ENCODE measurements around the gene HABP4. TPM values are rescaled to one million over a fixed set of nuclear protein-coding genes. Genes with fewer than 3 reads are reported as not detected.

HABP4 gene
- total RNA-seq, 1 experiment from 2014 or later, result 21.0 TPM

DNA sequence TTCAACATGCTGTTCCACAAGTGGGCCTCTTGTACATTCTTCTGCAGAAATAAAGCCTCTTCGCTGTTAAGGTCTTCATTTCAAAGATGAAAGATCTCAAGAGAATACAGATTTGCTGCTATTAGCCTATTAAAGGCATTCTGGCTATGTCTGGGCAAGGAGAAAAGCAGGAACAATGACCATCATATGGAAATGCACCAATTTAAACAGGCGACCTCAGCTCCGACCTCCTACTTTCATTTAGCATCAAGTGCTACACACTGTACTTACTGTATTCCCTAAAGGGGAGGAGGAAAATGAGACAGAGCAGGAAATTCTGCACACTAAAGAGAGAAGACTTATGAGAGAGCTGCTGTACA, 64.8 kb downstream of the HABP4 start:
- DNase-seq (ENCODE audit: low read depth, low spot score) (no peak), ATAC-seq (no peak)
- CTCF ChIA-PET, result no interaction called here
- Histone ChIP-seq H3K9me2 (ENCODE audit: insufficient read depth) (no peaks in the 10 kb centered on the region), H3K4me2 (ENCODE audit: low read length) (no peak overlapping the region), H3K36me3 (ENCODE audit: control insufficient read depth in 1 of 2, insufficient read depth in 2 of 2, low read length in 2 of 2) (peaks cover 0 to 4% of the 10 kb centered on the region in 2 experiments; a peak in 1 of 4 replicates), H4K20me1 (ENCODE audit: insufficient read depth) (no peaks in the 10 kb centered on the region), H3K27ac (ENCODE audit: low read depth, low read length) (no peak overlapping the region), H2AFZ (ENCODE audit: low read depth, low read length, poor library complexity, severe bottlenecking) (no peak overlapping the region), H3K4me1 (ENCODE audit: control insufficient read depth in 1 of 2, insufficient read depth in 2 of 2, low read length in 2 of 2) (no peaks in the 10 kb centered on the region), H3K4me3 (replicated peaks in 1 of 2; ENCODE audit: low read depth in 1 of 2, low read length in 2 of 2) (no peak overlapping the region), H3K27me3 (ENCODE audit: insufficient read depth, low read length) (no peaks in the 10 kb centered on the region), H3K79me2 (ENCODE audit: insufficient read depth, low read length) (no peaks in the 10 kb centered on the region), H3K9me3 (ENCODE audit: control insufficient read depth in 1 of 2, insufficient read depth in 1 of 2, low read depth in 1 of 2, low read length in 2 of 2) (no peaks in the 10 kb centered on the region), H3K9ac (ENCODE audit: low read length) (no peak overlapping the region)
- TF ChIP-seq, protein P1, sequence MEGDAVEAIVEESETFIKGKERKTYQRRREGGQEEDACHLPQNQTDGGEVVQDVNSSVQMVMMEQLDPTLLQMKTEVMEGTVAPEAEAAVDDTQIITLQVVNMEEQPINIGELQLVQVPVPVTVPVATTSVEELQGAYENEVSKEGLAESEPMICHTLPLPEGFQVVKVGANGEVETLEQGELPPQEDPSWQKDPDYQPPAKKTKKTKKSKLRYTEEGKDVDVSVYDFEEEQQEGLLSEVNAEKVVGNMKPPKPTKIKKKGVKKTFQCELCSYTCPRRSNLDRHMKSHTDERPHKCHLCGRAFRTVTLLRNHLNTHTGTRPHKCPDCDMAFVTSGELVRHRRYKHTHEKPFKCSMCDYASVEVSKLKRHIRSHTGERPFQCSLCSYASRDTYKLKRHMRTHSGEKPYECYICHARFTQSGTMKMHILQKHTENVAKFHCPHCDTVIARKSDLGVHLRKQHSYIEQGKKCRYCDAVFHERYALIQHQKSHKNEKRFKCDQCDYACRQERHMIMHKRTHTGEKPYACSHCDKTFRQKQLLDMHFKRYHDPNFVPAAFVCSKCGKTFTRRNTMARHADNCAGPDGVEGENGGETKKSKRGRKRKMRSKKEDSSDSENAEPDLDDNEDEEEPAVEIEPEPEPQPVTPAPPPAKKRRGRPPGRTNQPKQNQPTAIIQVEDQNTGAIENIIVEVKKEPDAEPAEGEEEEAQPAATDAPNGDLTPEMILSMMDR (IDR thresholded peaks at IDR 0.05 in 2 of 3, conservative IDR thresholded peaks at IDR 0.05 in 1 of 3; ENCODE audit: borderline replicate concordance in 1 of 3, insufficient read depth in 1 of 3, low read depth in 2 of 3, low read length in 2 of 3), result no peak
- no peak for TF ChIP-seq ZNF274 (IDR thresholded peaks at IDR 0.05; ENCODE audit: low read depth, low read length)
- intact Hi-C loops (cut with micrococcal nuclease), result no loop called here
- RAD21 ChIA-PET (ENCODE audit: low non-redundant PET in 1 of 2, low total read pairs in 2 of 2, uncharacterized antibody in 2 of 2, unreplicated experiment in 2 of 2), result no interaction called here
- no TSS peak for BruUV-seq (replicated peaks)
- POLR2A ChIA-PET, result no interaction called here

DNA sequence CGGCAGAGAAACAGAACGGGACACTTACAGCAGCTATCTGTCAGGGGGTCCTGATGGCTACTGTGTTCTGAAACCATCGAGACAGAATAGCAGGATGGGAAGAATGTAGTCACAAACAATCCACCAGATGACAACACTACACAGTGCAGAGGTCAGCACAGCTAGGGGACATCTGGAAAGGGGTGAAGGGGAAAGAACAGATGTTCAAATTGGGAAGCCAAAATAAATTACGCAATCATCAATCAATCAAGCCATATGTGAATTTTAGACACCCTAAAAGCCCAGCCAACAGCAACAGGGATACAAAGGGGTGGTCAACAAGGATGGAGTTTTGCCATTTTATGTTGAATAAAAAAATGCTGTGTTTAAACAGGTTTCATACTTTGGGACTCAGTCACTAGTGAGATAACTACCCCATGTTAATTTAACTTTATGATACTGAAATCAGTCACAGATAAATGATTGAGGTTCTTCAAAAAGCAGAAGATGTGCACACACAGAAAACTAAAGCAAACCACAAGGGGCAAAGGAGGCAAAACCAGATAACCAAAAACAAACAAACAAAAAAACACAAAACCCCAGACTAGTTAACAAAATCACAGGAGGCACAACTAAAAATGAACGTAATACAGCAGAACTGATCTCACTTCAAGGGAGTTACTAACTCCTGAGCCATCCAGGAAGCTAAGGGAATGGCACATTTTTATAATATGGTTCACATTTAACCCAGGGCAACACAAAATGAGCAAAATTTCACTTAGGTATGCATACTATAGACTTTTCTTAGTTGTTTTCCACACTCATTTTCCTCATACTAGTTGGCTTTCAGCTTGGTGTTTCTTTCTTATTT, 65.9 kb downstream of the HABP4 start:
- BruUV-seq (replicated peaks), result no TSS peak
- no peak for DNase-seq (ENCODE audit: low read depth, low spot score)
- H3K4me2 ChIP-seq (ENCODE audit: low read length), result no peak overlapping the region
- no peaks in the 10 kb centered on the region for H4K20me1 ChIP-seq (ENCODE audit: insufficient read depth)
- no peaks in the 10 kb centered on the region for H3K9me3 ChIP-seq (ENCODE audit: control insufficient read depth in 1 of 2, insufficient read depth in 1 of 2, low read depth in 1 of 2, low read length in 2 of 2)
- POLR2A ChIA-PET, result interaction anchor here (0.5 kb wide), 1 partner anchor 14 kb away, joined by 3 read pairs; no protein-coding TSS in a partner anchor
- H3K79me2 ChIP-seq (ENCODE audit: insufficient read depth, low read length), result no peaks in the 10 kb centered on the region
- no peaks in the 10 kb centered on the region for H3K4me1 ChIP-seq (ENCODE audit: control insufficient read depth in 1 of 2, insufficient read depth in 2 of 2, low read length in 2 of 2)
- CTCF ChIA-PET, result no interaction called here
- H3K9ac ChIP-seq (ENCODE audit: low read length), result no peak overlapping the region
- H2AFZ ChIP-seq (ENCODE audit: low read depth, low read length, poor library complexity, severe bottlenecking), result no peak overlapping the region
- no peaks in the 10 kb centered on the region for H3K27me3 ChIP-seq (ENCODE audit: insufficient read depth, low read length)
- RAD21 ChIA-PET (ENCODE audit: low non-redundant PET in 1 of 2, low total read pairs in 2 of 2, uncharacterized antibody in 2 of 2, unreplicated experiment in 2 of 2), result no interaction called here
- peaks cover 0 to 4% of the 10 kb centered on the region in 2 experiments; a peak in 1 of 4 replicates for H3K36me3 ChIP-seq (ENCODE audit: control insufficient read depth in 1 of 2, insufficient read depth in 2 of 2, low read length in 2 of 2)
- no peak overlapping the region for H3K27ac ChIP-seq (ENCODE audit: low read depth, low read length)
- intact Hi-C loops (cut with micrococcal nuclease), result no loop called here
- no peak for ATAC-seq
- no peak overlapping the region for H3K4me3 ChIP-seq (replicated peaks in 1 of 2; ENCODE audit: low read depth in 1 of 2, low read length in 2 of 2)
- no peaks in the 10 kb centered on the region for H3K9me2 ChIP-seq (ENCODE audit: insufficient read depth)
- TF ChIP-seq SRF (IDR thresholded peaks at IDR 0.05; ENCODE audit: low read depth) (no peak), CBX3 (IDR thresholded peaks at IDR 0.05; ENCODE audit: low read depth) (no peak), JUND (IDR thresholded peaks at IDR 0.05) (no peak), POLR2AphosphoS5 (IDR thresholded peaks at IDR 0.05; ENCODE audit: low read depth, low read length) (no peak), SIN3A (IDR thresholded peaks at IDR 0.05; ENCODE audit: low read depth) (no peak), EZH2phosphoT487 (IDR thresholded peaks at IDR 0.05; ENCODE audit: borderline replicate concordance) (no peak), YY1 (IDR thresholded peaks at IDR 0.05; ENCODE audit: extremely low read depth, insufficient replicate concordance, low read depth, low read length) (no peak), FOSL1 (IDR thresholded peaks at IDR 0.05; ENCODE audit: low read depth) (no peak), ELF1 (IDR thresholded peaks at IDR 0.05; ENCODE audit: borderline replicate concordance, low read depth) (no peak), ZNF274 (IDR thresholded peaks at IDR 0.05; ENCODE audit: low read depth, low read length) (no peak)
- TF ChIP-seq, protein P2, sequence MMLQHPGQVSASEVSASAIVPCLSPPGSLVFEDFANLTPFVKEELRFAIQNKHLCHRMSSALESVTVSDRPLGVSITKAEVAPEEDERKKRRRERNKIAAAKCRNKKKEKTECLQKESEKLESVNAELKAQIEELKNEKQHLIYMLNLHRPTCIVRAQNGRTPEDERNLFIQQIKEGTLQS (IDR thresholded peaks at IDR 0.05), result no peak
- TF ChIP-seq, protein P3, sequence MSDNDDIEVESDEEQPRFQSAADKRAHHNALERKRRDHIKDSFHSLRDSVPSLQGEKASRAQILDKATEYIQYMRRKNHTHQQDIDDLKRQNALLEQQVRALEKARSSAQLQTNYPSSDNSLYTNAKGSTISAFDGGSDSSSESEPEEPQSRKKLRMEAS (IDR thresholded peaks at IDR 0.05), result no peak
- TF ChIP-seq, protein P1 (IDR thresholded peaks at IDR 0.05 in 2 of 3, conservative IDR thresholded peaks at IDR 0.05 in 1 of 3; ENCODE audit: borderline replicate concordance in 1 of 3, insufficient read depth in 1 of 3, low read depth in 2 of 3, low read length in 2 of 3), result no peak

Measured in HCT116 (cell line).